Measurements from ENCODE around the gene TOR4A. TPM values are rescaled to one million over a fixed set of nuclear protein-coding genes. Genes with fewer than 3 reads are reported as not detected.
"Not testable (repeated sequence)": the region's sequence is repeated elsewhere in the genome, so short reads cannot be mapped to it uniquely, and the experiment has no call there.

The TOR4A gene
- total and polyA plus RNA-seq, 5 donors, result 6.2 to 17.2 (median 12.9) TPM

DNA sequence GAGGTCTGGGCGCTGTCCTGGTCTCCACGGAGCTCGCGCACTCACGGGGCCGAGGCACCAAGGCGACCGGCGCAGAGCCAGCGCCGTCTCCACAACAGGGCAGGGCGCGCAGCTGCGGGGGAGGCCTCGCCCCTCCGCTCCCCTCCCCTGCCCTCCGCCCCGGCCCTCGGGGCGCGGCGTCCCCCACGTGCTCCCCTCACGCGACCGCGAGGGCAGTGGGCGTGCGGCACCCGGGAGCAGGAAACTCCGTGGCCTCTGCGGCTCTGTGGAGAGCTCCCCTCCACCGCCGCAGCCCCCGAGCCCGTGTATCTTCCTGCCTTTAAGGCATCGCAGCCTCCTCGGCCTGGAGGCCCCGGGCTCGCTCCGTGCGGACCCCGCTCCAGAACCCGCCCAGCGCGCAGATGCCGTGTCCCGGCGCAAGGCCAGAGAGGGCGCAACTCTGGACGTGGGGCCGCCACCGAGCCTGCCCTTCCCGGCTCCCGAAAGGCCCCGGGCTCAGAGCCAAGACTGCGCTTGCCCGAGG, 37.1 kb upstream of the TOR4A start:
- under 1% methylated on average over 58 of the region's 58 CpGs for WGBS
- Histone ChIP-seq H3K9me3 (ENCODE audit: control insufficient read depth, low read length) (no peaks in the 10 kb centered on the region), H3K4me1 (ENCODE audit: control insufficient read depth, insufficient read depth, low read length) (peaks cover 3% of the 10 kb centered on the region), H3K4me3 (ENCODE audit: low read length) (peak overlapping the region; percentile 49), H3K27ac (ENCODE audit: low read length) (peak overlapping the region; percentile 88), H3K27me3 (ENCODE audit: control insufficient read depth, insufficient read depth) (no peaks in the 10 kb centered on the region)
- DNase-seq (peak; percentile 88 to 93 (median 93)), ATAC-seq (peak; percentile 67 to 69)
- intact Hi-C loops (cut with DNase I), result loop anchor here in 1 of 4 donors (10.0 kb wide), 1 partner anchor 1196 kb away; no protein-coding TSS in a partner anchor

DNA sequence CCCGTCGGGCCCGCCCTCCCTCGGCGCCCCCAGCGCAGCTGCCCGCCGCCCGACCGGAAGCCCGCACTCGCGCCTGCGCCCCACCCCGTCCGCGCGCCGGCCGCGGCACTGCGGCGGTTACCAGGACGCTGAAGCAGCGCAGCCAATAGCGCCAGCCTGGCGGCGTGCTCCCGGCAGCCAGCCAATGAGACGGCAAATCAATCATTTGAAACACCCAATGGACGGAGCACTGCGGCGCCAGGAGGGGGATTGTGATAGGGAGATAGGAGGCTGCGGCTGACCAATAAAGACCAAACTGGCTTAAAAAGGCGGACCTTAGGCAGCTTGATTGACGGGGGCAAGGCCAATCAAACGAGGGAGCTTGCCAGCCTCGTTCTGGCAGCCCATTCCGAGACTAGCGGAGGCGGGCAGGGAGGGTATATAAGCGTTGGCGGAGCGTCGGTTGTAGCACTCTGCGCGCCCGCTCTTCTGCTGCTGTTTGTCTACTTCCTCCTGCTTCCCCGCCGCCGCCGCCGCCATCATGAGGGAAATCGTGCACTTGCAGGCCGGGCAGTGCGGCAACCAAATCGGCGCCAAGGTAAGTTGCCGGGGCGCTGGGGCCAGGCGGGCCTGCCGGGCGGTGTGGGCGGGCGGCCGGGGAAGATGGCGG, 36.6 kb upstream of the TOR4A start, which contains the start of gene TUBB4B:
Gene TUBB4B (plus strand): TSS at position 447 of the 649 bp plus-strand sequence. CDS start 74 bp downstream, at position 521.
- under 1% methylated on average over 67 of the region's 67 CpGs for WGBS
- peak within 1 kb of the TSS; percentile 90 for H3K4me3 ChIP-seq (ENCODE audit: low read length)
- H3K4me1 ChIP-seq (ENCODE audit: control insufficient read depth, insufficient read depth, low read length), result peaks cover 3% of the 10 kb centered on the region
- peak within 1 kb of the TSS; percentile 96 for H3K27ac ChIP-seq (ENCODE audit: low read length)
- ATAC-seq (peak; percentile 86 to 87), DNase-seq (peak; percentile 100)
- intact Hi-C loops (cut with DNase I), result loop anchor here in 1 of 4 donors (10.0 kb wide), 1 partner anchor 1196 kb away; no protein-coding TSS in a partner anchor
- no peaks in the 10 kb centered on the region for H3K9me3 ChIP-seq (ENCODE audit: control insufficient read depth, low read length)
- H3K27me3 ChIP-seq (ENCODE audit: control insufficient read depth, insufficient read depth), result no peaks in the 10 kb centered on the region

DNA sequence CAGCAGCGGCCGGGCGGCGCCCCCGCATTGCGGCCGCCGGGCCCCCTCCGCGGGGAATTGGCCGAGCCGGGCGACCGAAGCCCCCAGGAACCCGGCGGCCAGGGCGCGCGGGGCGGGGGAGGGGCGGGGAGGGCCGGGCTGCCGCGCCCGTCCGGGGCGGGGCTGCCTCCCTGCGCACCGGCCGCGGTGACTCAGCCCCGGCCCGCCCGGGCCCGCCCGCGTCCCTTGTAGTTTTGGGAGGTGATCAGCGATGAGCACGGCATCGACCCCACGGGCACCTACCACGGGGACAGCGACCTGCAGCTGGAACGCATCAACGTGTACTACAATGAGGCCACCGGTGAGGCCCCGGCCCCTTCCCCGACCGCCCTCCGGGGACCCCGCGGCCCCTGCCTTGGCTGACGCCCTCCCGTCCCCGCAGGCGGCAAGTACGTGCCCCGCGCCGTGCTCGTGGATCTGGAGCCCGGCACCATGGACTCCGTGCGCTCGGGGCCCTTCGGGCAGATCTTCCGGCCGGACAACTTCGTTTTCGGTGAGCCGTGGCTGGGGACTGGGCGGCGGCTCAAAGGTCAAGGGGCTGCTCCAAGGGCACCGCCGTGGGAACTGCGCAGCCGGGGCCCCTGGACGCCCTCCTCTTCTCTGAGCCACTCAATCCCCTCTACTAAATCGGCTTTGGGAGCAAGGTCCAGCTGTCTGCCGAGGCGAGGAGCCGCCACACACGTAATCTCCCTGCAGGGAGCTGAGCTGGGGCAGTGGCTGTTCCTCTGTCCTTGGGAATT, 35.8 kb upstream of the TOR4A start:
- peak; percentile 3 to 23 for ATAC-seq
- H3K27me3 ChIP-seq (ENCODE audit: control insufficient read depth, insufficient read depth), result no peaks in the 10 kb centered on the region

GRCh38 chr9:137242269-137243203, 35.0 kb upstream of the TOR4A start:
- H3K27me3 ChIP-seq (ENCODE audit: control insufficient read depth, insufficient read depth), result no peaks in the 10 kb centered on the region
- peak overlapping the region; percentile 50 for H3K27ac ChIP-seq (ENCODE audit: low read length)
- no peaks in the 10 kb centered on the region for H3K9me3 ChIP-seq (ENCODE audit: control insufficient read depth, low read length)
- WGBS, result 75% methylated on average over 36 of the region's 36 CpGs
- H3K4me3 ChIP-seq (ENCODE audit: low read length), result peak overlapping the region; percentile 90
- intact Hi-C loops (cut with DNase I), result loop anchor here in 1 of 4 donors (10.0 kb wide), 1 partner anchor 1198 kb away; no protein-coding TSS in a partner anchor
- peaks cover 3% of the 10 kb centered on the region for H3K4me1 ChIP-seq (ENCODE audit: control insufficient read depth, insufficient read depth, low read length)
- DNase-seq (no peak), ATAC-seq (no peak)

More for the DNA sequence above, 35.8 kb upstream of the TOR4A start:
- Histone ChIP-seq H3K4me3 (ENCODE audit: low read length) (peak overlapping the region; percentile 90), H3K9me3 (ENCODE audit: control insufficient read depth, low read length) (no peaks in the 10 kb centered on the region), H3K27ac (ENCODE audit: low read length) (peak overlapping the region; percentile 96), H3K4me1 (ENCODE audit: control insufficient read depth, insufficient read depth, low read length) (peaks cover 3% of the 10 kb centered on the region)
- DNase-seq, result peak; percentile 78 to 90 (median 87)
- intact Hi-C loops (cut with DNase I), result loop anchor here in 1 of 4 donors (10.0 kb wide), 1 partner anchor 1197 kb away; no protein-coding TSS in a partner anchor
- WGBS, result under 1% methylated on average over 83 of the region's 83 CpGs

DNA sequence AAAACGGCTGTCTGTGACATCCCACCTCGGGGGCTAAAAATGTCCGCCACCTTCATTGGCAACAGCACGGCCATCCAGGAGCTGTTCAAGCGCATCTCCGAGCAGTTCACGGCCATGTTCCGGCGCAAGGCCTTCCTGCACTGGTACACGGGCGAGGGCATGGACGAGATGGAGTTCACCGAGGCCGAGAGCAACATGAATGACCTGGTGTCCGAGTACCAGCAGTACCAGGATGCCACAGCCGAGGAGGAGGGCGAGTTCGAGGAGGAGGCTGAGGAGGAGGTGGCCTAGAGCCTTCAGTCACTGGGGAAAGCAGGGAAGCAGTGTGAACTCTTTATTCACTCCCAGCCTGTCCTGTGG, 34.3 kb upstream of the TOR4A start:
- H3K27me3 ChIP-seq (ENCODE audit: control insufficient read depth, insufficient read depth); H3K9me3 ChIP-seq (ENCODE audit: control insufficient read depth, low read length); H3K4me3 ChIP-seq (ENCODE audit: low read length); DNase-seq; H3K27ac ChIP-seq (ENCODE audit: low read length); H3K4me1 ChIP-seq (ENCODE audit: control insufficient read depth, insufficient read depth, low read length); ATAC-seq: not testable (repeated sequence)
- intact Hi-C loops (cut with DNase I), result loop anchor here in 1 of 4 donors (10.0 kb wide), 1 partner anchor 1198 kb away; no protein-coding TSS in a partner anchor
- 92% methylated on average over 18 of the region's 18 CpGs for WGBS

- 62% methylated on average over 15 of the region's 15 CpGs for WGBS
- no peak for ATAC-seq
Measured at GRCh38 chr9:137243626-137244485, 33.7 kb upstream of the TOR4A start.

DNA sequence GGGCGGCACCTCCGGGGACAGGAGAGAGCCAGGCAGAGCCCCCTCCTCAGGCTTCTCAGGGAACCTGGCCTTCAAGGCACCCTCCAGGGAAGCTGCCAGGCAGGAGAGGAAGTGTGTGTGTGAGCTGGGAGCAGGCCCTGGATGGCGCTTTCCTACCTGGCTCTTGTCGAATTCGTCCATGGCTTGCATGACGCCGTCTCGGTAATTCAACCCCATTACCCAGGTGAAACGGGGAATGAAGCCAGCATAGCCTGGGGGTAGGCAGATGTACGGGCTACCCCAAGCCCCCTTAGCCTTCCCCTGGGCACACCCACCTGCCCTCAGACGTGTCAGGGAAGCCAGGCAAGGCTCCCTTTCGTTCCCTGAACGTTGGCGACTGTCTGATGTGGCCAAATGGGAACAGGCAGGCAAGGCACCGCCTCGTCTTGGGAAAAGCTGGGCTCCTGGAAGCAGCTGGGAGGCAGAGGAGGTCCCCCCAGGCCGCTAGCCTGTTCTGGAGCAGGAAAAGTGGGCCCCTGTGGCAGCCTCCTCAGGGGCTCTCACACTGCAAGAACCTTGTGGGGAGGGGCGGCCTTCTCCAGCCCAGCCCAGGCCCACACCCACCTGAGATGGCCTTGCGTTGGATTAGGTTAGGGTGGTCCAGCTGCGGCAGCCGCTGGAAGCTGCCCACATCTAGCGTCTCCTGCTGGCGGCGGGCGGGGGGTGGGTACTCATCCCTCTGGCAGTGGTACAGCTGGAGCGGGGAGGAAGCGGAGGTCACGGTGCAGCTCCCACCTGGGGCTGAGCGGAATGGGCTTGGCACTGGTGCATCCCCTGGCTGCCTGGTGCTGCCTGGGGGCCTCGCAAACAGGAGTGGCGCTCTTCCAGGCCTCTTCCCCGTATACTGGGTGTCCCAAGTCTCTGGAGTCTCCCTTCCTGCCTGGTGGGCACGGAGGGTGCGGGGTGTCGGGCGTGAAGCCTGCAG, 32.8 kb upstream of the TOR4A start:
- H3K4me3 ChIP-seq (ENCODE audit: low read length), result no peak overlapping the region
- H3K4me1 ChIP-seq (ENCODE audit: control insufficient read depth, insufficient read depth, low read length), result peaks cover 3% of the 10 kb centered on the region
- DNase-seq (no peak), ATAC-seq (no peak)
- no peak overlapping the region for H3K27ac ChIP-seq (ENCODE audit: low read length)
- H3K9me3 ChIP-seq (ENCODE audit: control insufficient read depth, low read length), result no peaks in the 10 kb centered on the region
- 64% methylated on average over 36 of the region's 36 CpGs for WGBS
- H3K27me3 ChIP-seq (ENCODE audit: control insufficient read depth, insufficient read depth), result no peaks in the 10 kb centered on the region
- intact Hi-C loops (cut with DNase I), result loop anchor here in 1 of 4 donors (10.0 kb wide), 1 partner anchor 1200 kb away; no protein-coding TSS in a partner anchor

More at GRCh38 chr9:137243626-137244485, 33.7 kb upstream of the TOR4A start:
- no peaks in the 10 kb centered on the region for H3K27me3 ChIP-seq (ENCODE audit: control insufficient read depth, insufficient read depth)
- no peaks in the 10 kb centered on the region for H3K9me3 ChIP-seq (ENCODE audit: control insufficient read depth, low read length)
- H3K4me3 ChIP-seq (ENCODE audit: low read length), result no peak overlapping the region
- H3K27ac ChIP-seq (ENCODE audit: low read length), result no peak overlapping the region
- H3K4me1 ChIP-seq (ENCODE audit: control insufficient read depth, insufficient read depth, low read length), result peaks cover 3% of the 10 kb centered on the region
- peak in 1 of 3 donors; percentile 18 for DNase-seq
- intact Hi-C loops (cut with DNase I), result loop anchor here in 1 of 4 donors (10.0 kb wide), 1 partner anchor 1199 kb away; no protein-coding TSS in a partner anchor

DNA sequence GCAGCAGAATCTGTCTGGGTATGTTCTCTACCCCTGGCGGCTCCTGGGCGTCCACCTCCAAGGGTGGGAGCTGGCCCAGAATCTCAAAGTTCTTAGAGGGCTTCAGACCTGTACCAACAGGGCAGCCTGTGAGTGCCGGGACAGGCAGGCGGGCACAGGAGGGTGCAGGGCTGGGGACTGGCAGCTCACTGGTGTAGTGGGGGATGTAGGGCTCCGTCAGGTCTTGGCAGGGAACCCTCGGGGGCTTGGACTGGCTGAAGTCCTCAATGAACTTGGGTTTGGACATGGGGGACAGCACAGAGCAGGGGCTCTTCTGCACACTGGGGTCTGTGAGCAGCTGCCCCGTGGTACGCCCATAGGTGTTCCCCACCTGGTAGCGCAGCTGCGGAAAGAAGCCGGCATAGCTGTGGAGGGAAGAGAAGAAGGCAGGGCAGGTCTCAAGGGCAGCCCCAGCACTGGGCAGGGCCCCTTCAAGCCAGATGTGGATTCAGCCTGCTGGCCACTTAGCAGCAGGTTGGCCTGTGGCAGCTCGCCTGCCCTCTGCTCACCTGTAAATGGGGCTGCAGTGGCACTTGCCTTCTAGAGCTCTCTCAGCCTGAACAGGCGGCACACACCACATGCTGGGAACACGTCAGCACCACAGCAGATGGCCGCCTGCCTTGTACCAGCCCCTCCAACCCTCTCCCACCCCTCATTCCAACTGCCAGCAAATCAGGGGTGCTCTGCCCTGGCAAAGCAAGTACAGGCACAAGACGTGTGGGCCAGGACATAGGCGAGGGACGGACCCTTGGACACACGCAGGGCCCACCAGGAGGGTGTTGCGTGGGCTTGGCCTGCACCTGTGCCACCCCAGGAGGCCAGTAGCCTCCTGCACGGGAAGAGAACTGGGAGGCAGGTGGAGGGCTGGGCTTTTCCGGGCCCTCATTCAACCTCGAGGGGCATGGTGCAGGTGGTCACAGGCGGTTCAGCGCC, 31.8 kb upstream of the TOR4A start:
- Histone ChIP-seq H3K4me1 (ENCODE audit: control insufficient read depth, insufficient read depth, low read length) (peaks cover 7% of the 10 kb centered on the region), H3K9me3 (ENCODE audit: control insufficient read depth, low read length) (no peaks in the 10 kb centered on the region), H3K27ac (ENCODE audit: low read length) (no peak overlapping the region), H3K4me3 (ENCODE audit: low read length) (no peak overlapping the region), H3K27me3 (ENCODE audit: control insufficient read depth, insufficient read depth) (no peaks in the 10 kb centered on the region)
- DNase-seq (no peak), ATAC-seq (no peak)
- 91% methylated on average over 25 of the region's 25 CpGs for WGBS
- intact Hi-C loops (cut with DNase I), result loop anchor here in 1 of 4 donors (10.0 kb wide), 1 partner anchor 1201 kb away; no protein-coding TSS in a partner anchor

All from right cardiac atrium (tissue), 5 donors.